NCI-H1417 treated with DMSO at 0.1 percent for 48 hours (cell line): ENCODE data around the gene STARD5.
"Not testable (repeated sequence)": the region's sequence is repeated elsewhere in the genome, so short reads cannot be mapped to it uniquely, and the experiment has no call there.

Experiments
- DNase-seq: peaks from one replicate; lab custom pipeline; 2025; lab: John Stamatoyannopoulos, UW

The STARD5 gene

DNA sequence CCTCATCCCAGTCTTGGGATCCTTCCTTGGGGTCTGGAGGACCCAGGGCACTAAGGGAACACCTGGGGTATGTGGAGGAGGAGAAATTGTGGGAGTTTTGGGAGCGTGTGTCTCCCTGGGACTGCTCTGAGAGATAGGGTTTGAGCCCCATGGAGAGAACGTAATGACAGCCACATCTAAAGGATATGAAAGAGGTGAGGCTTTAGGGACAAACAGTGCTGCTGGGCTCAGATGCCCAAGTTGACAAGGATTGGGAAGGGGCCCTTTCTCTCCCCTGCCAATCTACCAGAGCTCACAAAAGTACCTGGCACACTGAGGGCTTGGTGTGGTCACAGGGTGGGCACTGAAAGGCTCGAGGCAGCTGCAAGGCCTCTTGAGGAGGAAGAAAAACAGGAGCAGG lies 13.3 kb upstream of the STARD5 start:
- DNase-seq = no peak

DNA sequence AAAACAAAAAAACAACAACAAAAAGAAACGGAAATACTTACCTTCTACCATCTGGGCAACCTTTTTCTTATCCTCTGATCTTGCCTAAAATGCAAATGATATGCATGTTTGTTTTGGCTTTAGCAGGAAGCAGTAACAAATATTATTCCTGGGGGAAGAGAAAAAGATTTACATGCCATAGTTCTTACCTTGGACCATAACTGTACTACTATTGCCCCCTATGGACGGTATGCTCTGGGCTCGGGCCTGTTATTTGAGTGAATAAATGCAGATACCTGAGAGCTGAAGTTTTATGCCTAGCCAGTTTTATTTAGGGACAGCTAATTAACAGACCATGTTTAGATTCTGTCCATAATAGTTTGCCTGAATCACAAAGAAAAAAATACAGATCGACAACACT lies 12.6 kb upstream of the STARD5 start:
- no peak for DNase-seq

DNA sequence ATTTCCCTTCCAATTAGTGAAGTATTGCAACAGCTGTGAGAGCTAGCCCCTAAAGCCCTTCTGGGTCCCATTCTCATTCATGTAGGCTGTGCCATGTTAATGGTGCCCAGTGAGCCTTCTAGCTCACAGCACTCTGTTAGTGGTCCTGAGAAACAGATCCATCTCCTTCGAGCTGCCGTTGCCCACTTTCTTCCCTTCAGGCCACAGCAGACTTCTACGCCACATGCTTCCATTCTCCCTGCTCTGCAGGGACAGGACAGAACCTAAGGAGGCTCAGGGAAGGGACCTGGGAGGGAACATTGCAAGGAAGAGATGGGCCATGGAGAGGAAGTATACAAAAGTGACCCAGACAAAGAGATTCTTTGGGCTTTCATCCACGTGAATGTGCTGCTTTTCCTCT lies 11.7 kb upstream of the STARD5 start:
- DNase-seq = no peak

- DNase-seq = no peak
Observed at GRCh38 chr15:81334768-81335435, 11.0 kb upstream of the STARD5 start.

GRCh38 chr15:81333363-81333762 lies 9.4 kb upstream of the STARD5 start:
- DNase-seq = no peak

DNA sequence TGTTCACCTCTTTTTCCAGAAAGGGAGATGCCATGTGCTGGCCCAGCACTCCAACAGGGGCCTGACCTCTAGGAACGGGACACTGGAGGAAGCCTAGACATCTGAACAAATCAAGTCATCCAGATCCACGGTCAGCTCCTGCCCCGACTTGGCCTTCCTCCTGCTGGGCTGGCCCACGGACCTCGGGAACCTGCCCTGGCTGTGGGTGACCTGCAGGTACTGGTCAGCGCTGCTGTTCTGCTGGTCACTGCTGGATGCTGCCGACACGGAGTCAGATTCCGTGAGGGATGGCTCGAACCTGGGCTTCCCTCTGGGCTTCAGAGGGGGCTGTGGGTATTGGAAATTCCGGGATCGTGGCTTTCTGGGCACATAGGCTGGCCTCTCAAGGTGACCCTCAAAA lies 8.4 kb upstream of the STARD5 start:
- DNase-seq = no peak

- no peak for DNase-seq
Observed at GRCh38 chr15:81331600-81331999, 7.7 kb upstream of the STARD5 start.

- DNase-seq = not testable (repeated sequence)
Observed at GRCh38 chr15:81331141-81331540, 7.2 kb upstream of the STARD5 start.

DNA sequence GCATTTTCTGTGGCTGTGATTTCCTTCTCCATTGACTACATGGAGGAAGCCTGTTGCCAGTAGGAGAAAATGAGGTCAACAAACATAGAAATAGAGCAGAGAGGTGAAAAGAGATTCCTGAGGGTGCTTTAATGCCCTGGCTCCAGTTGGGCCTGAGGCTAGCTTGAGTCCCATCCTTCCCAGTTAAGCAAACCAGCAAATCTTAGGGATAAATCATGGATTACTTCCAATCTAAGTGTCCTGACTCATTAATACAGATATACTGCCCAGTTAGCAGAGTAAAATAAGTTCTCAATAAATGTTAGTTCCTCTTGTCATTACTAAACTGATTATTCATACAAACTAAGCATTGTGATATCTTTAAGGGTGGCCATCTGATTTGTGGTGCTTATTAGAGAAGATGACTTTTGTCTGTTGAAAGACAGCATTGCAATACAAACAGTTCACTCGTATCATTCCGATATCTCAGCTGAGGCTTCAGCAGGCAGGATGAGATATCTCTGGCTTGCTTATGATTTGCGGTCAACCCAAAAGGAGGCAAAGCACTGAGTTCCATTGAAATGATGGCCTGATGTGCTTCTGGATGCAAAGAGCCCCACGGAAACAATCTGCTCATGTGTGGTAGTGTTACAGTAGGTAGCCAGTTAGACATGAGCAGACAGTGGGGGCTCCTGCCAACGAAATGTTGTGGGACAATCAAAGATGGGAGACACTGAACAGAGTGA lies 6.6 kb upstream of the STARD5 start:
- DNase-seq = no peak

DNA sequence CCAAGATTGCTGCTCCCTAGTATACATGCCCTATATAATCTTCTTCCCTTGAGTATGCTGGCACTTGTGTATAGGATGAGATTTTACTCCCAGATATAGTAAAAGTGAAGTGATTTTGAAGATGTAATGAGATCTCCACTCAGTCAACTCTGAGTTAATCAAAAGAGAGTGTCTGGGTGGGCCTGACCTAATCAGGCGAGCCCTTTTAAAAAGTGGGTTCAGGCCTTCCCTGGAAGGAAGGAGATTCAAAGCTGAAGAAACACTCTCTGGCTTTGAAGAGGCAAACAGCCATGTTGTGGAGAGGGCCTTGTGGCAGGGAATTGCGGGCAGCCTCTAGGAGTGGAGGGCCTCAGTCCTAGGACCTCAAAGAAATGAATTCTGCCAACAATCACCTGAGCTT lies 5.5 kb upstream of the STARD5 start:
- no peak for DNase-seq

DNA sequence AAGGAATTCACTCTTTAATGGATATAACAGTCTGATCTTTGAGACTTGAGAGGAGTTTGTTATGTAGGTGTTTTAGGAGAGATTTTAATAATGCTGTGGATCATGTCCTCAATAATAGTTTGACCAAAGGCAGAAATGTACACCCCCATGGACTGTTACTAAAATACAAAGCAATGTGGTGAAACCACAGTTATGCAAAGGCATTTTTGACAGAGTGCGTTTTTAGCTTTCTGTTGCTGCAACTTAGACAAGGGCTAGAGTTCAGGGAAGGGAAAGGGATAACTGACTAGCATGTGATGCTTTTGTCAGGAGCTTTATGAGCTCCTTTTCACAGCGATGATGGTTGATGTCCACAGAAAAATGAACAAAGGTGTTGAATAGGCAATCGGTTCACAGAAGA lies 3.6 kb upstream of the STARD5 start:
- no peak for DNase-seq

DNA sequence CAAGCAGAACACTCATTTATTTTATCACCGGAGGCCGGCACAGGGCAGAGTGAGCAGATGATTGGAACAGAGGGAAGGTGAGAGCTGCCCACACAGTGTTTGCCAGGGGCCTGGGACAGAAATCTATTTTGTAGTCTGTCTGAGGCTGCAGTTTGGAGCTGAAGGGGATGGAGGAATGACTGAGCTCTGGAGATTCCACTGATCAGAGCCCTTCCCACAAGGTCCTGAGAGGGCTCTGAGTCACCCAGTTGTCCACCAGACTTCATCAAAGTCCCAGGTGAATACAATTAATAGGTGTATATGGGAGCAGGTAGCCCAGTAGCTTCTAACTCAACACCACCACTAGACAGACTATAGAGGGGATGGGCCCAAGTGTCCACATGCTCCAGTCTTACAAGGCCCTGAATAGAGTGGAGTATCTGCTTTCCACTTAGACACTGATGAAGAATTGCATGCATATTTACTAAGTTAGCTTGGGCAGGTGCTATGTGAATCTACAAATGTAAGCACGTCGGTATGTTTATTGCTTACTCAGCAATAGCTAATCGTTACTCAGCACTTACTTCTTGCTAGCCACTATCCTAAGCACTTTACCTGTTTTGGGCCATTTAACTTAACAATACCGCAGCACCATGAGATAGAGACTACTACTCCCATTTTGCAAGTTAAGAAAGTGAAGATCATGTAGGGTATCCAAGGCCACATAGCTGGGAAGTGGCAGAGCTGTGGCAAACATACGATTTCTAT lies 2.7 kb upstream of the STARD5 start:
- no peak for DNase-seq

DNA sequence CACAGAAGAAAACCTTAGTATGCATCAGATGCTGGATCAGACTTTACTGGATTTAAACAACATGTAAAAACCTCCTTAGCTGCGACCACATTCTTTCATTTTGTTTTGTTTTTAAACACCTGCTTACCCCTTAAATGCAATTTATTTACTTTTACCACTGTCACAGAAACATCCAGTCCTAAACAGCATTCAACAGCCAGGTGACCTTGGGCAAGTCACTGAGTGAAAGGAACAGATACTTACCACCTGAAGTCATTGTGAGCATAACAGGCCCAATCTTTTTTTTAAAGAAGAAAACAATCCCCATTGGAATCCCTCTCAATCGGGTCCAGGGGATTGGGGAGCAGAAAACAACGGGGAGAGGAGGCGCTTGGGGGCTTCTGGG lies 390 bp downstream of the STARD5 start:
- no peak for DNase-seq

DNA sequence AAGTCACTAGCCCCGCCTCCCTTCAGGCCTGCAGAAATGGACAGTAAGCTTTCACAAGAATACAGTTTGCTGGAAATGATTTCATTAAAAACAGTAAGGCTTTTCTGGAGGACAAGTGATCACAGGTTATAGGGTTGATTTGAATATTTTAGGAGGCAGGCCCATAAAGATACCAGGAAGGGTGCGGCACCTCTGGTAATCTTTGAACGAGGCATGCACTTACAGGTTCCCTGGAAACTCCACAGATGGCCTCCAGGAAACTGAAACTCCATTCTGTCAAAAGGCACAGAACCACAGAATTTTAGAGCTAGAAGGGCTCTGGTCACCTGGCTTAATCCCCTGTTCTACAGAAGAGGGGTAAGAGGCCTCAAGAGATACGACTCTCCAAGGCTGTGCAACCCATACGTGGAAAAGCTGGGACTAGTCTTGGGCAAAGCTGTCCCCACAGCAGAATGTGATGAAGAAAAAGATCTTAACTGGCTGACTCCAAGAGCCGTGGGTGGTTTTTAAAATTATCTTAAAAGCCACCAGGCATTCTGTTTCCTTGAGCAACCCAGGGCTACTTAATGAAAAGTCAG lies 1.2 kb downstream of the STARD5 start:
- no peak for DNase-seq

DNA sequence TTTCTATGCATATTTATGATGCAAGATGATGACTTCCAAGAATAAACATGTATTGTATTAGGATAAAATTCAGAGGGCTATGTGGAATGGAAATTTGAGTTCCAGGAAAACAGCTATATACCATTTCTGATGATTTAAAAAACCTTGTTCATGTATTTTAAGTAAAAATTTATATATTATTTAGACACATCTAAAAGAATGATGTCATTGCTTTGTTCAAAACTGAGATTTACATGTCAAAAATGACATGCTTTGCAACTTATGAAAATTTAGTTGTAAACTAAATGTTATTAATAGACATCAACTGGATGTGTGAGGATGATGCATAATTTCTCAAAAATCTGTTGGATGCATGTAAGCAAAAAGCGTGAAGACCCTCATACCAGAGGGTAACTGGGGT lies 2.3 kb downstream of the STARD5 start:
- no peak for DNase-seq

- no peak for DNase-seq
Observed at GRCh38 chr15:81317642-81318017, 6.3 kb downstream of the STARD5 start.

- no peak for DNase-seq
Observed at GRCh38 chr15:81316267-81316666, 7.7 kb downstream of the STARD5 start.

DNA sequence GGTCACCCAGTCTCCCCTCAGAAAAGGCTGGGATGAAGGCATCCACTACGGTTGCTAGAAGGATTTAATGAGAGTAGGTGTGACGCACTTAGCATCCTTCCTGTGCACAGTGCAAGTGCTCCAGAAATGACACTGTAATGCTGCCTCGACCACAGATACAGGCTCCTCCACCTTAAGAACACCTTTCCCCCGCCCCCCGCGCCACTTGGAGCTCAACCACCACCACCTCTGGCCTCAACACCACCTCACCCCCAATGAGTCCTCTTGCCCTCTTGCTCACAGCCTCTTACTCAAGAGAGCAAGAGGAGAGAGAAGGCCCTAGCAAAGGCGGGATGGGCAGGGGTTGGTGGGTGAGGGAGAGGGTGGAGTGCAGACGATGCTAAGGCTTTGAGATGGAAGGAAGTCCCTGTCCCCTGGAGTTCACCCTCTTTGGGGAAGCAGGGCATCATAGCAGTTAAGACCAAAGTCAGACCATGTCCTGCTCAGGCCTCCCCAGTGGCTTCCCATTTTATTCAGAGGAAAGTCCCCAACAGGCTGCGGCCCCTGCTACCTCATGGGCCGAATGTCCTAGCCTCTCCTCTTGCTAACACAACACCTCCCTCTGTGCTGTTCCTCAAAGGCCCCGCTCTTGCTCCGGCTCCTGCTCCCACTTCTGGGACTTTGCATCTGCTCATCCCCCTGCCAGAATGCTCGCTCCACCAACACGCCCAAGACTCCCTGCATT lies 8.3 kb downstream of the STARD5 start:
- no peak for DNase-seq

- DNase-seq = no peak
Observed at GRCh38 chr15:81314378-81314777, 9.6 kb downstream of the STARD5 start.

DNA sequence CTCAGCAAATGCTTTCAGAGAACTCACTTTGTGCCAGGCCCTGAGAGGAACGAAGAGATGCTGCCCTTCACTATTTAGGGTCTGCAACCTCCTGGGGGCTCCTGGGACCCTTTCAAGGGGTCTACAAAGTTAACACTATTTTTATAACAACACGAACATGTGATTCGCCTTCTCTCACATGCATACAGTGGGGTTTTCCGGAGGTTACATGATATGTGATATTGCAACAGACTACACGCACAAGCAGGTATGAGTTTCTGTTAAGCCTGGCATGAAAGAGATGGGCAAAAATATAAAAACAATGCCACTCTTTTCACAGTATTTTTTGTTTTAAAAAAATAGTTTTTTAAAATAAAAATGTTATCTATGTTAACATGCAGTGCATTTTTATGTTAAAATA lies 10.3 kb downstream of the STARD5 start:
- no peak for DNase-seq

DNA sequence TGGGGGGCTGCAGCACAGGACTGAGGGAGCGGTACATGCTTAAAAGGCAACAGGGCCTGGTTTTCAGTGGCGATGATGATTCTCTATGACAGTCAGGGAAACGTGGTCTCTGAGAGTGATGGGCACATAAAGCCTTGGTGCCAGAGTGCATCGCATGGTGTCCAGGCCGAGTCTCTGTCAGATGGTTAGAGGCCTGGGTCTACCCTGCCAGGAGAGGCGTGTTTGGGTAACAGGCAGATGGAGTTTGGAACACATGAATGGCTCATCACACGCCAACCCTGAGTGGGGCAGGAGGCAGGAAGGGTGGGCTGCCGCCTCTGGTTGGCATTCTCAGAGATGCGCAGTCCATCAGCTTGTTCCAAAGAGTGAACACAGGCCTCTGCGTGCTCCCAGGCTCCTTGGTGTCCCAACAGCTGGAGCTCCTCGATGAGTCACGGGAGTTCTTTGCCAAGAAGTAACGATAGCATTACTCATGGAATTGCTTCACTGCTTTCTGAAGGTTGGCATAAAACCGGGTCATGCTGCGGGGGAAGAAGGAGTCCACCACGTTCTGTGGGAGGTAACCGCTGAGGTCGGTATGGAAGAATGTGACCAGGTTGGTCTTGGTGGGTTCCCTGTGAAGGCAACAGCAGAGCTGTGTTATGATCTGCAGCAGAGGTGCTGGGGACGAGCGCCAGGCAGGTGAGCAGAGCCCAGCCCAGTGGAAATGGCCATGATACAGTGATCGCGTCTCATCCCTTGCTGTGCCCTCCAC lies 11.0 kb downstream of the STARD5 start:
- no peak for DNase-seq
